GM19455 (cell line): Measurements from ENCODE around the gene F5.
"Not testable (repeated sequence)": the region's sequence is repeated elsewhere in the genome, so short reads cannot be mapped to it uniquely, and the experiment has no call there.

Experiments
- ATAC-seq: cut with Tn5 transposase; IDR thresholded peaks from one replicate; pipeline ENCODE4 v1.9.1; 2021; ENCODE audit not compliant: unreplicated experiment

The F5 gene

GRCh38 chr1:169546087-169546995, 39.9 kb downstream of the F5 start:
- no peak for ATAC-seq

- no peak for ATAC-seq
Observed at GRCh38 chr1:169545472-169545871, 40.8 kb downstream of the F5 start.

DNA sequence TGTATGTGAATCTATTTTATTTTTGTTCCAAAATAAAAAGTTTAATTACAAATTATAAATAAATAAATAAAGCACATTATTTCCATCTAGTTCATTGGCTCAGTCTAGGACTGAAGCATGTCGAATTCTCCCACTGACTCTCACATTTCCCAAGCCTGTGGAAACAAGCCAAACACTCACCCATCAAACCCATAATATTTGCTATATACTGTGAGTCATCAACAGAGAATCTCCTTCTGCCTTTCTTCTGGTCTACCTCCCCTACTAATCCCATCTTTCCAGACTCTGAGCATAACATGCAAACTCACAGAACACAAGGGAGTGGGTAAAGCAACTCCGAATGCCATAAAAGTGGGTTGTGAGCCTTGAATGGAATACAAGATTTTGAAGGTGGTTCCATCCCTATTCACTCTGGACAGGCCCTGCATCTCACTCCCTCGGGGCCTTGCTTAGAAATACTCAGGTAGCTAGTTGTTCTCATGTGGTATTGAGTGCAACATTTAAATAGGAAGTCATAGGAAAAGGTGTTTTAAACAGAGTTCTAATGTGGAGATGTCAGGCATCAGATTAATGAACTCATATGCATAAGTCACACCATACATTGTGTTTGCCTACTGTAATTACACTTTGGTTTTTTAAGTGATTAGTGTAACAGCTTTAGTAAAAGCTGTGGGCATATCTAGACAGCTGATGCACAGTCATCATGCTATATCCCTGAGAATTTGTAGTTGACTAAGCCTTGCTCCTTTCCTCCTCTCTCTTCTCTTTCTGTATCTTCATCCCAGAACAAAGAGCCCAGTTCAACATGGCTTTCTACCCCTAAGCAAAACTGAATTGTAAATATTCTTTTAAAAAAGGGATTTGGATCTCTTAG, 47.0 kb downstream of the F5 start:
- ATAC-seq = no peak

DNA sequence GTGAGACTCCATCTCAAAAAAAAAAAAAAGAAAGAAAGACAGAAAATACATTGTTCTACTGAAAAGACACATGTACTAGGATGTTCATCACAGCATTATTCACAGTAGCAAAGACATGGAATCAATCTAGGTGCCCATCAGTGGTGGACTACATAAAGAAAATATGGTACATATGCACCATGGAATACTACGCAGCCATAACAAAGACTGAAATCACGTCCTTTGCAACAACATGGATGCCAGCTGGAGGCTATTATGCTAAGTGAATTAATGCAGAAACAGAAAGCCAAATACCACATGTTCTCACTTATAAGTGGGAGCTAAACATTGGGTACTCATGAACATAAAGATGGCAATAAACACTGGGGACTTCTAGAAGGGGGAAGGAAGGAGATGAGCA, 51.6 kb downstream of the F5 start:
- ATAC-seq = no peak

DNA sequence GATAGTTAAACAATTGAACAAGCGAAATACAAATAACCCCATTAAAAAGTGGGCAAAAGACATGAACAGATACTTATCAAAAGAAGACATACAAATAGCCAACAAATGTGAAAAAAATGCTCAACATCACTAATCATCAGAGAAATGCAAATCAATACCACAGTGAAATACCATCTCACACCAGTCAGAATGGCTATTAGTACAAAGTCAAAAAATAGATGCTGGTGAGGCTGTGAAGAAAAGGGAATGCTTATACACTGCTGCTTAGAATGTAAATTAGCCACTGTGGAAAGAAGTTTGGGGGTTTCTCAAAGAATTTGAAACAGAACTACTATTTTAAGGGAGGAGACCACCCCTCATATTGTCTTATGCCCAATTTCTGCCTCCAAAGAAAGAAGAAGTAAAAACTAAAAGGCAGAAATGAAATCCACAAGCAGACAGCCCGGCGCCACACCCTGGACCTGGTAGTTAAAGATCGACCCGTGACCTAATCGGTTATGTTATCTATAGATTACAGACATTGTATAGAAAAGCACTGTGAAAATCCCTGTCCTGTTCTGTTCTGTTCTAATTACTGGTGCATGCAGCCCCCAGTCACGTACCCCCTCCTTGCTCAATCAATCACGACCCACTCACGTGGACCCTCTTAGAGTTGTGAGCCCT, 52.6 kb downstream of the F5 start:
- not testable (repeated sequence) for ATAC-seq

- ATAC-seq = no peak
Observed at GRCh38 chr1:169530448-169530847, 55.8 kb downstream of the F5 start.

- no peak for ATAC-seq
Observed at GRCh38 chr1:169529068-169529642, 57.1 kb downstream of the F5 start.

DNA sequence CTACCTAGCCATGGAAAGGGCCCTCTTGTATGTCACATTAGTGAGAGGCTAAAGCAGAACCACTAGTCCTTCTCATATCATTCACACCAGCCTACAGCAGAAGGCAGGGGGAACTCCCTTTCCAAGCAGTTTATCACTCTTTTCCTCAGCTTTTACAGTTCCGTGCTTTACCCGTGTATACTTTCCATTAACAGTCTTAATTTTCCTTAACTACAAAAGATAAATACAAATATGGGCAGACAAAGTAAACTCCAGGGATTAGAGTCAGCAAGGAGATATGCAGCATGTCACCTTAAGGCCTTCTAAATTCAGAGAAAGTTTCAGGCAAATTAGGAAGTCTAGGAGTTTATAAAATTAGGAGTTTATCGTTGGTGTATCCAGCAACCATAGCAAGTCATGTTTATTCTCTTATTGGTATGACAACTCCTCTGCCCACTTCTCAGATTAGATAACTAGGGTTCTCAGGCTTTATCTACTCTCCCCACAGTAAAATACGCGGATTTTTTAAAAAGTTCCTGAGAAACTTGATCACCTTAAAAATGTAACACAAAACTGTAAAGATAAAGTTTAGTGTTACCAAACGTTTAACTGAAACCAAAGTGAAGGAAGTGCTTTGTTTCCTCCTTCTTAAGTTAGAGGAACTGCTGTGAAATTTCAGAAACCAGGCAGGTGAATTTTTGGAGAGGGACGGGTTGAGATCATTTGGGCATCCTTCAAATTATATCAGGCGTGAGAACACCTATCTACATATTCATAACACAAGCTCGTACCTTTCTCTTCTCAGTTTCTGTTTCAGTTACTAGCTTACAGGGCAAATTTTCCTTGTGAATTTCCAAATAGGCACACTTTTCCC, 57.8 kb downstream of the F5 start:
- no peak for ATAC-seq

GRCh38 chr1:169527451-169528214, 58.6 kb downstream of the F5 start:
- ATAC-seq = no peak

- ATAC-seq = no peak
Observed at GRCh38 chr1:169527001-169527400, 59.3 kb downstream of the F5 start.

DNA sequence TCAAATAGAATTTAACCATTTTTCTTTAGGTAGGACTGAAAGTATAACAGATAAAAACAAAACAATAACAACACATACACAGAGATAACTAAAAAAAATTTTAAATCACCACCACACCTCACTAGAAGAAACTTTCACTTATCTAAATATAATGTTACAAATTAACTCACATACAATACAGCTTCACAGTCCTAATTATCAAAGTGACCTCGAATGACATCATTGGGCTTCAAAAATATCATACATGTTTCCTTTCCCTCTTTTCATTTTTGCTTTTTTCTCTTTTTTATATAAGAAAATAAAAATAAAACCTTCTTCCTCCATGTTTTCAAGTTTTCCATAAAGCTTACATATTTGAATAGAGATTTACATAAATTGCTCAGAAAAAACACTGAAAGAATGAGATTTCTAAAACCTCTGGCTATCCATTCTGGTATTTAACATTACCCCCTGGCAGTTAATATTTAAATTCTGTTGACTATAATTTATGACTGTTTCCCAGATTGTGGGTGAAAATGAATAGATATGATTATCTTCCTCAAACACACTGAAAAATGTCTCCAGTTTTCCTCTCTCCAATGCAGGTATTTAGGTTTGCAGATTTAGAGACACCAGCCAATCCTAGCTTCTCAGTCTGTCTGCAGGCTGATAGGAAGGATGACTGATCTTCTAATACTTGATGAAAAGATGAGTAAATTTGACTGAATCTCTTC, 60.0 kb downstream of the F5 start:
- ATAC-seq = no peak

DNA sequence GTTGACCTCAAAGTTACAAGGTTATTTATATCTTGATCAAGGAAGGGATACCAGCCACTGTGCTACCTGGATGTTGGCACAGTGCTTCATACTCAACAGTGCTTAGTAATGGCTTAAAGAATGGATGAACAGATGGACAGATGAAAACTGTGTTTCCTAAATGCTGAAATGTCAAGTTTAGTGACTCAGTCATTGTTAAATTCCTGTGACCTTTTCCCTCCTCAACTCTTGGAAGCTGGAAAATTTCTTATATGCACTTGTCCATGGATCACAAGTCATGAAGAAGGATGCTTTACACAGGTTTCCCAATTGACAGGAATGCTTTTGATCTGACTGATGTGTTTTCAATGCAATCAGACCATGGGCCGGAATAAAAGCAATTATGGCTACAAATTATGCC, 60.9 kb downstream of the F5 start:
- no peak for ATAC-seq

GRCh38 chr1:169523904-169524303, 62.4 kb downstream of the F5 start:
- ATAC-seq = no peak

GRCh38 chr1:169521226-169521625, 65.1 kb downstream of the F5 start:
- ATAC-seq = no peak

- no peak for ATAC-seq
Observed at GRCh38 chr1:169517558-169518186, 68.6 kb downstream of the F5 start.

- no peak for ATAC-seq
Observed at GRCh38 chr1:169515641-169516040, 70.6 kb downstream of the F5 start.

DNA sequence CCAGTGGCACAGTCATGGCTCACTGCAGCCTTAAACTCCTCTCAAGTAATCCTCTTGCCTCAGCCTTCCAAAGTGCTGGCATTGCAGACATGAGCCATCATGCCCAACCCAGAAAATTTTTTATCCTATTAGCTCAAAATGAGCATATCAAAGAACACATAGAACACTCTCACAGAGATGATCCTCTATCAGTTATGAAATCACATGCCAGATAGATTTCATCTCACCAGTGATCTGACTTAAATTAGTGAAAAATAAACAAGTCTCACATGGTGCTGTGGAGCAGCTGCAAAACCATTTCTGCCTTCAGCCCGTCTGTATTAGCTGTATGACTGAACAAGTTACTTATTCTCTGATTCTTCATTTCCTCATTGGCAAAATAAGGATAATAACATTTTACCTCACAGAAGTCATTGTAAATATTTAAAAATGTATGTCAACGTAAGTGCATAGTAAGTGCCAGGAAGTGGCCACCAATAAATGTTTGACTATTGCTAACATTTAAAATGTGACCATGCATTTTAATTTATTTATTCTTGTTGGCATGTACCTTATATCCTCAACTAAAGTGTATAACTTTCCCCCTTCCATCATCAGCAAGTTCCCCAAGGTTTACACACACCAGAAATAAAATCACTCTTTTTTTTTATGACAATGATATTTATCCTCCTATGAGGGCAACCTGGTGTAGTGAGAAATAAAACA, 71.6 kb downstream of the F5 start:
- no peak for ATAC-seq

DNA sequence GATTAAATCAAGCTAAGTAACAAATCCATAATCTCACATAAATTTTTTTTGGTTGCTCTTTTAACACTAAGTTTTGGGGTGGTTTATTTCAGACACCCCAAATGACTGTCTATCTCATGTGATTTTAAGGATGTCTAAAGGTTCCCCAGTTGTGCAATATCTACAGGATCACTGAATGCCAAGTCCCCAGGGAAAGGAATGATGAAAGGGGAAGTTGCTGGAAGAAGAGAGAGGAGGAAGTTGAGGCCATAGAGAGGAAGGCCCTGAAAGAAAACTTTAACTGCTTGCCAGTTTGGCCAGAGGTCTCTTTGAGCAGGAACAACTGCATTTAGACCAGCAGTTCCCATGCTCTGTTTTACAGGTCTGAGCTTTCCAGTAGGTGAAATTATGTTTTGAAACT, 73.1 kb downstream of the F5 start:
- ATAC-seq = no peak
